Measurements from ENCODE around the gene PLSCR1. TPM values are rescaled to one million over a fixed set of nuclear protein-coding genes. Genes with fewer than 3 reads are reported as not detected.
"Not testable (repeated sequence)": the region's sequence is repeated elsewhere in the genome, so short reads cannot be mapped to it uniquely, and the experiment has no call there.

PLSCR1 gene
- total and polyA plus RNA-seq, 8 donors = 67.2 to 126 (median 84.9) TPM

DNA sequence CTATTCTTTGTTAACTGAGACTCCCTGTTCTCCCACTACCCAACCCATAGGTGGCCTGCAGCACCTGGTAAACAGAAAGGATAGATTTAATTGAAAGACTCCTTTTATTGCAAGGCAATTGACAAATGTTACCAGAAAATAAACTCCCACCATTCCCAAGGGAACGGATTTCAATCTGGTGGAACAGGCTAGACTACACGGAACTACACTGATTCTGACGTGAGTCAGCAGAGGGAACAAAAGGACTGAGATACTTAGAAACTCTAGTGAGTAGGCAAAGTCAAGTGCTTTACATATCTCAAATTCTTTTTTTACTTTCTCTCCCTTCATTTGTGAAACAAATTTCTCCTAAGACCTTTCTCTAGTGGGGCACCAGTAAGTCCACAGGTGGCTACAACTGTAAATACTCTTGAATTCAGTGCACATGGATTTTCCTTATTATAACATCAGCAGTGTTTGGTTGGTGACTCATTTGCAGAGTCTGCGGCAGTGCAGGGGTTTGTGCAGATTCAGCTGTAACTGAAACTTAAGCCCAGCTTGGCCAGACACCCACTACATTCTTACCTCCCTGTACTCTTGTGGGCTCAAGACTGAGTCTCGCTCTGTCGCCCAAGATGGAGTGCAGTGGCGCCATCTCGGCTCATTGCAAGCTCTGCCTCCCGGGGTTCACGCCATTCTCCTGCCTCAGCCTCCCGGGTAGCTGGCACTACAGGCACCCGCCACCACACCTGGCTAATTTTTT, 40.8 kb downstream of the PLSCR1 start:
- Histone ChIP-seq H3K36me3 (no peaks in the 10 kb centered on the region), H3K27ac (peak overlapping the region; percentile 34 to 48), H3K27me3 (no peaks in the 10 kb centered on the region), H3K9me3 (no peaks in the 10 kb centered on the region), H3K4me1 (peaks cover 7 to 40% of the 10 kb centered on the region in 2 donors), H3K4me3 (no peak overlapping the region)
- TF ChIP-seq, protein P1, sequence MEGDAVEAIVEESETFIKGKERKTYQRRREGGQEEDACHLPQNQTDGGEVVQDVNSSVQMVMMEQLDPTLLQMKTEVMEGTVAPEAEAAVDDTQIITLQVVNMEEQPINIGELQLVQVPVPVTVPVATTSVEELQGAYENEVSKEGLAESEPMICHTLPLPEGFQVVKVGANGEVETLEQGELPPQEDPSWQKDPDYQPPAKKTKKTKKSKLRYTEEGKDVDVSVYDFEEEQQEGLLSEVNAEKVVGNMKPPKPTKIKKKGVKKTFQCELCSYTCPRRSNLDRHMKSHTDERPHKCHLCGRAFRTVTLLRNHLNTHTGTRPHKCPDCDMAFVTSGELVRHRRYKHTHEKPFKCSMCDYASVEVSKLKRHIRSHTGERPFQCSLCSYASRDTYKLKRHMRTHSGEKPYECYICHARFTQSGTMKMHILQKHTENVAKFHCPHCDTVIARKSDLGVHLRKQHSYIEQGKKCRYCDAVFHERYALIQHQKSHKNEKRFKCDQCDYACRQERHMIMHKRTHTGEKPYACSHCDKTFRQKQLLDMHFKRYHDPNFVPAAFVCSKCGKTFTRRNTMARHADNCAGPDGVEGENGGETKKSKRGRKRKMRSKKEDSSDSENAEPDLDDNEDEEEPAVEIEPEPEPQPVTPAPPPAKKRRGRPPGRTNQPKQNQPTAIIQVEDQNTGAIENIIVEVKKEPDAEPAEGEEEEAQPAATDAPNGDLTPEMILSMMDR (IDR thresholded peaks at IDR 0.05) = no peak
- ATAC-seq = peak; percentile 78
- peak in 2 of 4 donors; percentile 40 to 46 for DNase-seq
- intact Hi-C loops (cut with DNase I) = no loop called here

DNA sequence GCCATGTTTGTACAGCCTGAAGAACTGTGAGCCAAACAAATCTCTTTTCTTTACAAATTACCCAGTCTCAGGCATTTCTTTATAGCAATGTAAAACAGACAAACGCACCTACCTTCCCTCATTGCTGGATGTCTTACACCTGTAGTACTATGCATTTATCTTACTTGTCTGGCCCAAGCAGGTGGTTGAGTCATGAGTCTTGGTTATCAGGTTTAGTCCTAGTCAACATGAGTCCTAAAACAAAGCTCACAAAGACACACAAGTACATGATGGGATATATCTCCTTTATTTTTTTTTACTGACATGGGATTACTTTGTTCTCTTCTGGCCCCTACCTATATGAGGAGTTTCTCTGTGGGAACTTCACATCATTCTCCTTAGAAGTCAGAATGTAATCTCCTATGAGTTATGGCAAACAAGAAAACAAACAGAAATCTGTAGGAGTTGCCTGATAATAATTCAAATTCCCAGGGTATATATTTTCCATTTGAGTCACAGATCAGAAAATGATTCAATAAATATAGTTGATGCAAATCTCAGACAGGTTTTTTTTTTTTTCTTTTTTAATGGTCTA, 41.4 kb downstream of the PLSCR1 start:
- no peaks in the 10 kb centered on the region for H3K36me3 ChIP-seq
- TF ChIP-seq, protein P1 (IDR thresholded peaks at IDR 0.05) = no peak
- peaks cover 0 to 1% of the 10 kb centered on the region in 2 donors for H3K9me3 ChIP-seq
- no peaks in the 10 kb centered on the region for H3K27me3 ChIP-seq
- intact Hi-C loops (cut with DNase I) = no loop called here
- H3K4me3 ChIP-seq = no peak overlapping the region
- DNase-seq (no peak), ATAC-seq (no peak)
- H3K27ac ChIP-seq = peak overlapping the region in 1 of 2 donors; percentile 48
- peaks cover 7 to 40% of the 10 kb centered on the region in 2 donors for H3K4me1 ChIP-seq

DNA sequence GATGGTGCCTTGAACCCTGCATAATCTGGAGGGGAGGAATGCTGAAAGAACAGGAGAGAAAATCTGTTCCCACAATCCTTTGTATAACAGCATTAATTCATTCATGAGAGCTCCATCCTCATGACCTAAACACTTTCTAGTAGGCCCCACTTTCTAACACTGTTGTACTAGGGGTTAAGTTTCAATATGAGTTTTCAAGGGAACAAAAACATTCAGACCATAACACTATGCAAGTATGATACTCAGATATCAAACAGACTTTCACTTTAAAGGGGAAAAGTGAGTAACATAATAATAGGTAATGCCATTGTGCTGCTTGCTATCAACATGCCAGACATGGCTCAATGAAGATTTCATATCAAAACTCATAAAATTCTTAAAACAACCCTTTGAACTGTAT, 42.7 kb downstream of the PLSCR1 start:
- Histone ChIP-seq H3K27ac (no peak overlapping the region), H3K9me3 (peaks cover 0 to 8% of the 10 kb centered on the region in 2 donors), H3K27me3 (no peaks in the 10 kb centered on the region), H3K36me3 (no peaks in the 10 kb centered on the region), H3K4me3 (no peak overlapping the region), H3K4me1 (peaks cover 7 to 28% of the 10 kb centered on the region in 2 donors)
- TF ChIP-seq, protein P1 (IDR thresholded peaks at IDR 0.05) = no peak
- ATAC-seq (no peak), DNase-seq (no peak)
- intact Hi-C loops (cut with DNase I) = no loop called here

DNA sequence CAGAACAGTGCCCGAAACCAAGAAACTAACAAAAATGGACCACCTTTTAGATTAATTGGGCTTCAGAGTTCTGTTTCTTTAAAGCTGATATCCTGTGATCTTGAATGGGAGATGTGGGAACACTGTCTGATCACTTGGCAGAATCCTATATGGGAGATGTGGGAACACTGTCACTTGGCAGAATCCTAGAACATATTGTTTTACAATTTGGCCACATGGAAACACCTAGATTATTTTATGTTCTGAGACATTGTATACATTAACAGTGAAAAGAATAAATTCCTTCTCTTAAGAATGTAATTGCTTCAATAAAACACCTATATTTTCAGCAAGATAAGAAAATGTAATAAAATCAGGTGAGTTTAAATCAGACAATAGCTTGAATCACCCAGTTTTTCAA, 44.7 kb downstream of the PLSCR1 start:
- peaks cover 0 to 8% of the 10 kb centered on the region in 2 donors for H3K9me3 ChIP-seq
- no peaks in the 10 kb centered on the region for H3K27me3 ChIP-seq
- H3K4me3 ChIP-seq = no peak overlapping the region
- TF ChIP-seq, protein P1 (IDR thresholded peaks at IDR 0.05) = no peak
- no peak overlapping the region for H3K27ac ChIP-seq
- no peak for ATAC-seq
- DNase-seq = no peak
- H3K4me1 ChIP-seq = peaks cover 1 to 10% of the 10 kb centered on the region in 2 donors
- intact Hi-C loops (cut with DNase I) = no loop called here
- no peaks in the 10 kb centered on the region for H3K36me3 ChIP-seq

DNA sequence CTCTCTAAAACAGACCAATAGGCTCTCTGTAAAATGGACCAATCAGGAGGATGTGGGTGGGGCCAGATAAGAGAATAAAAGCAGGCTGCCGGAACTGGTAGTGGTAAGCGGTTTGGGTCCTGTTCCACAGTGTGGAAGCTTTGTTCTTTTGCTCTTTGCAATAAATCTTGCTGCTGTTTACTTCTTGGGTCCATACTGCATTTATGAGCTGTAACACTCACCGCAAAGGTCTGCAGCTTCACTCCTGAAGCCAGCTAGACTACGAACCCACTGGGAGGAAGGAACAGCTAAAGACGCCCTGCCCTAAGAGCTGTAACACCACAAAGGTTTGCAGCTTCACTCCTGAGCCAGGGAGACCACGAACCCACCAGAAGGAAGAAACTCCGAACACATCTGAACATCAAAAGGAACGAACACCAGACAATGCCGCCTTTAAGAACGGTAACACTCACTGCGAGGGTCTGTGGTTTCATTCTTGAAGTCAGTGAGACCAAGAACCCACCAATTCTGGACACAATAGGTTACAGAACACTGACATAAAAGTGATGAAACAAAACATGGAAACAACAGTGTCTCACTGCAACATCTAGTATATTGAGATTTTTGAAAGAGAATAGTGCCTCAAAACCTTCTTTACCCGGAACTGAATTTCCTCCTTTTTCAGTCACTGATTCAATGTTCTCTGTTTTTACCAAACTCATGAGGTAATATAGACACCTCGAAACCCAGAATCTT, 46.2 kb downstream of the PLSCR1 start:
- intact Hi-C loops (cut with DNase I) = no loop called here
- H3K9me3 ChIP-seq = peaks cover 0 to 8% of the 10 kb centered on the region in 2 donors

DNA sequence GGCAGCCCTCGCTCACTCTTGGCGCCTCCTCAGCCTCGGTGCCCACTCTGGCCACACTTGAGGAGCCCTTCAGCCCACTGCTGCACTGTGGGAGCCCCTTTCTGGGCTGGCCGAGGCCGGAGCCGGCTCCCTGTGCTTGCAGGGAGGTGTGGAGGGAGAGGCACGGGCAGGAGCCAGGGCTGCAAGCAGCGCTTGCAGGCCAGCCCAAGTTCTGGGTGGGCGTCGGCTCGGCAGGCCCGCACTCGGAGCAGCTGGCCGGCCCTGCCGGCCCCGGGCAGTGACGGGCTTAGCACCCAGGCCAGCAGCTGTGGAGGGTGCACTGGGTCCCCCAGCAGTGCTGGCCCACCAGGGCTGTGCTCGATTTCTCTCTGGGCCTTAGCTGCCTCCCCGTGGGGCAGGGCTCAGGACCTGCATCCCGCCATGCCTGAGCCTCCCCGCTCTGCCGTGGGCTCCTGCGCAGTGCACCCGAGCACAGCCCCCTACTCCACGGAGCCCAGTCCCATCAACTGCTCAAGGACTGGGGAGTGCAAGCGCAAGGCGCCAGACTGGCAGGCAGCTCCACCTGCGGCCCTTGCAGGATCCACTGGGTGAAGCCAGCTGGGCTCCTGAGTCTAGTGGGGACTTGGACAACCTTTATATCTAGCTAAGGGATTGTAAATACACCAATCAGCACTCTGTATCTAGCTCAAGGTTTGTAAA, 47.1 kb downstream of the PLSCR1 start:
- DNase-seq = peak in 1 of 4 donors; percentile 60
- H3K4me1 ChIP-seq; ATAC-seq; H3K36me3 ChIP-seq; H3K4me3 ChIP-seq; H3K27me3 ChIP-seq; H3K9me3 ChIP-seq; intact Hi-C loops (cut with DNase I); H3K27ac ChIP-seq: not testable (repeated sequence)

More for the DNA sequence above, 46.2 kb downstream of the PLSCR1 start:
- ATAC-seq = no peak
- Histone ChIP-seq H3K27ac (no peak overlapping the region), H3K27me3 (no peaks in the 10 kb centered on the region), H3K36me3 (no peaks in the 10 kb centered on the region), H3K4me3 (no peak overlapping the region), H3K4me1 (no peaks in the 10 kb centered on the region)
- no peak for DNase-seq
- TF ChIP-seq, protein P1 (IDR thresholded peaks at IDR 0.05) = no peak

Measured in left lung (tissue), 10 donors.